SK-N-SH treated with all-trans-retinoic acid at 6 μM for 48 hours (cell line): ENCODE results near the gene EFNB1.

Experiments
- ATAC-seq: fragments of 200-7000 bp; cut with Tn5 transposase; 3 replicates; pipeline ENCODE4 v1.9.1; 2020; ENCODE audit warnings: mild to moderate bottlenecking, moderate library complexity
- ARNTL ChIP-seq: fragments of 450-650 bp; formaldehyde crosslinking; IDR thresholded peaks from 2 replicates; pipeline ENCODE4 v1.5.0; 2020; ENCODE audit warnings: low read depth, mild to moderate bottlenecking, moderate library complexity, borderline replicate concordance
- BACH2 ChIP-seq: fragments of 250-450 bp; sonication (Bioruptor Pico); IDR thresholded peaks from 2 replicates; pipeline ENCODE4 v1.9.0; 2021; ENCODE audit warnings: mild to moderate bottlenecking, borderline replicate concordance
- CSDC2 ChIP-seq: fragments of 250-450 bp; sonication (Bioruptor Pico); IDR thresholded peaks from 2 replicates; pipeline ENCODE4 v1.5.0; 2020; ENCODE audit warnings: mild to moderate bottlenecking, moderate library complexity
- ESRRG ChIP-seq: fragments of 250-450 bp; sonication (Bioruptor Pico); IDR thresholded peaks from 2 replicates; pipeline ENCODE4 v1.6.1; 2021; ENCODE audit warnings: mild to moderate bottlenecking
- GLIS3 ChIP-seq: fragments of 250-450 bp; sonication (Bioruptor Pico); IDR thresholded peaks from 2 replicates; pipeline ENCODE4 v1.5.0; 2020; ENCODE audit warnings: mild to moderate bottlenecking, moderate library complexity
- ISL1 ChIP-seq: fragments of 250-450 bp; sonication (Bioruptor Pico); IDR thresholded peaks from 2 replicates; pipeline ENCODE4 v2.1.2; 2022; ENCODE audit warnings: mild to moderate bottlenecking, moderate library complexity
- OSR1 ChIP-seq: fragments of 250-450 bp; sonication (Bioruptor Pico); IDR thresholded peaks from 2 replicates; pipeline ENCODE4 v1.8.0; 2022; ENCODE audit warnings: moderate library complexity, mild to moderate bottlenecking, inconsistent platforms
- PATZ1 ChIP-seq: fragments of 250-450 bp; sonication (Bioruptor Pico); IDR thresholded peaks from 2 replicates; pipeline ENCODE4 v1.8.0; 2020; ENCODE audit warnings: mild to moderate bottlenecking, moderate library complexity, borderline replicate concordance
- PPARA ChIP-seq: fragments of 250-450 bp; sonication (Bioruptor Pico); IDR thresholded peaks from 2 replicates; pipeline ENCODE4 v1.5.0; 2020; ENCODE audit warnings: mild to moderate bottlenecking, borderline replicate concordance
- RARB ChIP-seq: fragments of 250-450 bp; sonication (Bioruptor Pico); IDR thresholded peaks from 2 replicates; pipeline ENCODE4 v1.8.0; 2021; ENCODE audit warnings: mild to moderate bottlenecking, moderate library complexity
- SNAI2 ChIP-seq: fragments of 250-450 bp; sonication (Bioruptor Pico); IDR thresholded peaks from 2 replicates; pipeline ENCODE4 v1.5.0; 2020; ENCODE audit warnings: mild to moderate bottlenecking, moderate library complexity
- TCF4 ChIP-seq: fragments of 250-450 bp; sonication (Bioruptor Pico); IDR thresholded peaks from 2 replicates; pipeline ENCODE4 v1.8.0; 2021; ENCODE audit warnings: mild to moderate bottlenecking, moderate library complexity, borderline replicate concordance
- TOX ChIP-seq: fragments of 250-450 bp; sonication (Bioruptor Pico); IDR thresholded peaks from 2 replicates; pipeline ENCODE4 v1.8.0; 2021; ENCODE audit warnings: mild to moderate bottlenecking, moderate library complexity, borderline replicate concordance
- TSHZ2 ChIP-seq: fragments of 250-450 bp; sonication (Bioruptor Pico); IDR thresholded peaks from 2 replicates; pipeline ENCODE4 v1.5.0; 2020; ENCODE audit warnings: mild to moderate bottlenecking, moderate library complexity
- ZC3H10 ChIP-seq: fragments of 250-450 bp; sonication (Bioruptor Pico); IDR thresholded peaks from 2 replicates; pipeline ENCODE4 v1.5.1; 2021; ENCODE audit warnings: mild to moderate bottlenecking, moderate library complexity
- ZFP3 ChIP-seq: fragments of 250-450 bp; sonication (Bioruptor Pico); IDR thresholded peaks from 2 replicates; pipeline ENCODE4 v1.5.0; 2020; ENCODE audit warnings: mild to moderate bottlenecking, moderate library complexity
- ZFP30 ChIP-seq: fragments of 450-650 bp; formaldehyde crosslinking; IDR thresholded peaks from 2 replicates; pipeline ENCODE4 v1.5.0; 2022; ENCODE audit warnings: mild to moderate bottlenecking, moderate library complexity
- ZNF565 ChIP-seq: fragments of 450-650 bp; formaldehyde crosslinking; conservative IDR thresholded peaks from 2 replicates; pipeline ENCODE4 v1.5.0; 2020; ENCODE audit warnings: low read depth, mild to moderate bottlenecking, moderate library complexity
- ZNF8 ChIP-seq: fragments of 450-650 bp; formaldehyde crosslinking; IDR thresholded peaks from 2 replicates; pipeline ENCODE4 v1.5.0; 2020; ENCODE audit warnings: mild to moderate bottlenecking, moderate library complexity
- TF ChIP-seq, protein P1 (sequence below): fragments of 250-450 bp; sonication (Bioruptor Pico); IDR thresholded peaks from 2 replicates; pipeline ENCODE4 v1.8.0; 2021; ENCODE audit warnings: low read depth, mild to moderate bottlenecking, moderate library complexity, borderline replicate concordance
- TF ChIP-seq, protein P2 (sequence below): fragments of 250-450 bp; sonication (Bioruptor Pico); IDR thresholded peaks from 2 replicates; pipeline ENCODE4 v1.5.1; 2021; ENCODE audit warnings: mild to moderate bottlenecking, moderate library complexity
- TF ChIP-seq, protein P3 (sequence below): fragments of 250-450 bp; sonication (Bioruptor Pico); IDR thresholded peaks from 2 replicates; pipeline ENCODE4 v1.5.1; 2020; ENCODE audit warnings: low read depth, mild to moderate bottlenecking, moderate library complexity

Gene EFNB1

GRCh38 chrX:68843992-68844391, 15.2 kb downstream of the EFNB1 start:
- TF ChIP-seq, protein P1, sequence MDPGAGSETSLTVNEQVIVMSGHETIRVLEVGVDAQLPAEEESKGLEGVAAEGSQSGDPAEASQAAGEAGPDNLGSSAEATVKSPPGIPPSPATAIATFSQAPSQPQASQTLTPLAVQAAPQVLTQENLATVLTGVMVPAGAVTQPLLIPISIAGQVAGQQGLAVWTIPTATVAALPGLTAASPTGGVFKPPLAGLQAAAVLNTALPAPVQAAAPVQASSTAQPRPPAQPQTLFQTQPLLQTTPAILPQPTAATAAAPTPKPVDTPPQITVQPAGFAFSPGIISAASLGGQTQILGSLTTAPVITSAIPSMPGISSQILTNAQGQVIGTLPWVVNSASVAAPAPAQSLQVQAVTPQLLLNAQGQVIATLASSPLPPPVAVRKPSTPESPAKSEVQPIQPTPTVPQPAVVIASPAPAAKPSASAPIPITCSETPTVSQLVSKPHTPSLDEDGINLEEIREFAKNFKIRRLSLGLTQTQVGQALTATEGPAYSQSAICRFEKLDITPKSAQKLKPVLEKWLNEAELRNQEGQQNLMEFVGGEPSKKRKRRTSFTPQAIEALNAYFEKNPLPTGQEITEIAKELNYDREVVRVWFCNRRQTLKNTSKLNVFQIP = no peak
- TF ChIP-seq ESRRG (CRISPR knock-in tag) (no peak), ZNF565 (CRISPR knock-in tag) (no peak), ISL1 (CRISPR knock-in tag) (no peak)
- no peak for ATAC-seq

GRCh38 chrX:68844581-68844980, 15.8 kb downstream of the EFNB1 start:
- TF ChIP-seq BACH2 (CRISPR knock-in tag) = no peak
- TF ChIP-seq ESRRG (CRISPR knock-in tag) = no peak
- TF ChIP-seq ZFP3 (CRISPR knock-in tag) = no peak
- TF ChIP-seq ZC3H10 = no peak
- no peak for TF ChIP-seq TCF4
- TF ChIP-seq ZFP30 (CRISPR knock-in tag) = no peak
- no peak for TF ChIP-seq ZNF565 (CRISPR knock-in tag)
- TF ChIP-seq SNAI2 (CRISPR knock-in tag) = no peak
- TF ChIP-seq PATZ1 = no peak
- TF ChIP-seq CSDC2 (CRISPR knock-in tag) = no peak
- TF ChIP-seq, protein P2, sequence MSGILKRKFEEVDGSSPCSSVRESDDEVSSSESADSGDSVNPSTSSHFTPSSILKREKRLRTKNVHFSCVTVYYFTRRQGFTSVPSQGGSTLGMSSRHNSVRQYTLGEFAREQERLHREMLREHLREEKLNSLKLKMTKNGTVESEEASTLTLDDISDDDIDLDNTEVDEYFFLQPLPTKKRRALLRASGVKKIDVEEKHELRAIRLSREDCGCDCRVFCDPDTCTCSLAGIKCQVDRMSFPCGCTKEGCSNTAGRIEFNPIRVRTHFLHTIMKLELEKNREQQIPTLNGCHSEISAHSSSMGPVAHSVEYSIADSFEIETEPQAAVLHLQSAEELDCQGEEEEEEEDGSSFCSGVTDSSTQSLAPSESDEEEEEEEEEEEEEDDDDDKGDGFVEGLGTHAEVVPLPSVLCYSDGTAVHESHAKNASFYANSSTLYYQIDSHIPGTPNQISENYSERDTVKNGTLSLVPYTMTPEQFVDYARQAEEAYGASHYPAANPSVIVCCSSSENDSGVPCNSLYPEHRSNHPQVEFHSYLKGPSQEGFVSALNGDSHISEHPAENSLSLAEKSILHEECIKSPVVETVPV (CRISPR knock-in tag) = no peak
- TF ChIP-seq ISL1 (CRISPR knock-in tag) = no peak
- TF ChIP-seq ZNF8 = no peak
- TF ChIP-seq TOX = no peak
- TF ChIP-seq, protein P3, sequence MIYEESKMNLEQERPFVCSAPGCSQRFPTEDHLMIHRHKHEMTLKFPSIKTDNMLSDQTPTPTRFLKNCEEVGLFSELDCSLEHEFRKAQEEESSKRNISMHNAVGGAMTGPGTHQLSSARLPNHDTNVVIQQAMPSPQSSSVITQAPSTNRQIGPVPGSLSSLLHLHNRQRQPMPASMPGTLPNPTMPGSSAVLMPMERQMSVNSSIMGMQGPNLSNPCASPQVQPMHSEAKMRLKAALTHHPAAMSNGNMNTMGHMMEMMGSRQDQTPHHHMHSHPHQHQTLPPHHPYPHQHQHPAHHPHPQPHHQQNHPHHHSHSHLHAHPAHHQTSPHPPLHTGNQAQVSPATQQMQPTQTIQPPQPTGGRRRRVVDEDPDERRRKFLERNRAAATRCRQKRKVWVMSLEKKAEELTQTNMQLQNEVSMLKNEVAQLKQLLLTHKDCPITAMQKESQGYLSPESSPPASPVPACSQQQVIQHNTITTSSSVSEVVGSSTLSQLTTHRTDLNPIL (CRISPR knock-in tag) = no peak
- TF ChIP-seq, protein P1 = no peak
- TF ChIP-seq TSHZ2 (CRISPR knock-in tag) = no peak
- no peak for TF ChIP-seq GLIS3 (CRISPR knock-in tag)
- no peak for TF ChIP-seq RARB (CRISPR knock-in tag)
- TF ChIP-seq PPARA (CRISPR knock-in tag) = no peak
- no peak for ATAC-seq

DNA sequence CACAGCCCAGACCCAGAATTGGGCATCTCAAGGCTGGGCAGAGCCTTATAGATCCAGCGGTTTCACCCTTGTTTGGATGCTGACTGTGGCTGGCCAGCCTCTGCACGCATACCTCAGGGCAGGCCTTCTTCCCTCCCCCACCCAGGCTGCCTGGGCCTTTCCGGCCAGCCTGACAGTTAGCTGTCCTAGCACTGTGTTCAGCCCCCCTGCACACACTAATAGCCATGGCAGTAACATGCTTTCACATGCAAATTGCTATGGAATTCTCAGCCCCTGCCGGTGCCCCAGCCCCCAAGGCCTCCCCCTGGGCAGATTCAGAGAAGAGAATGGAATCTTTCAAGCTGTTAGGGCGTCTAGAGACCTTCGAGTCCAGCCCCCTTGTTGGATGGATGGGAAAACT, 17.7 kb downstream of the EFNB1 start:
- TF ChIP-seq ZFP3 (CRISPR knock-in tag) (no peak), TOX (no peak), PPARA (CRISPR knock-in tag) (no peak), ZNF8 (no peak), ARNTL (no peak), OSR1 (no peak), ZC3H10 (no peak), ESRRG (CRISPR knock-in tag) (no peak), PATZ1 (no peak)
- TF ChIP-seq, protein P1 = no peak
- TF ChIP-seq, protein P2 (CRISPR knock-in tag) = no peak
- TF ChIP-seq, all 23 proteins: peak for 0
- no peak for ATAC-seq
